GM12865 (cell line): ENCODE measurements around the gene FRMPD1.

Experiments
- DNase-seq: peaks from one replicate; pipeline ENCODE4 v3.0.0; 2010; ENCODE audit warnings: low read depth
- H3K4me3 ChIP-seq: 2 replicates; pipeline ENCODE4 v1.5.1; 2011; ENCODE audit warnings: mild to moderate bottlenecking, low read depth, low read length, control low read depth
- CTCF ChIP-seq: IDR thresholded peaks from 2 replicates; pipeline ENCODE4 v1.5.1; 2011; ENCODE audit warnings: low read length, control low read depth, low read depth, inconsistent platforms; ENCODE audit not compliant: insufficient read depth; ENCODE audit errors: missing control alignments

Gene FRMPD1

GRCh38 chr9:37715260-37715659, 64.5 kb downstream of the FRMPD1 start:
- DNase-seq: no peak
- H3K4me3 ChIP-seq: no peak overlapping the region
- TF ChIP-seq CTCF: no peak

- no peak overlapping the region for H3K4me3 ChIP-seq
- no peak for TF ChIP-seq CTCF
- no peak for DNase-seq
Measured at GRCh38 chr9:37715991-37716505, 65.3 kb downstream of the FRMPD1 start.

GRCh38 chr9:37719526-37719925, 68.8 kb downstream of the FRMPD1 start:
- no peak for TF ChIP-seq CTCF
- DNase-seq: no peak
- no peak overlapping the region for H3K4me3 ChIP-seq

- no peak overlapping the region for H3K4me3 ChIP-seq
- DNase-seq: no peak
- TF ChIP-seq CTCF: no peak
Measured at GRCh38 chr9:37727013-37727412, 76.3 kb downstream of the FRMPD1 start.

- no peak for TF ChIP-seq CTCF
- DNase-seq: no peak
- H3K4me3 ChIP-seq: no peak overlapping the region
Measured at GRCh38 chr9:37729499-37729898, 78.7 kb downstream of the FRMPD1 start.

- DNase-seq: no peak
- H3K4me3 ChIP-seq: no peak overlapping the region
- TF ChIP-seq CTCF: no peak
Measured at GRCh38 chr9:37730256-37730655, 79.5 kb downstream of the FRMPD1 start.

GRCh38 chr9:37730839-37731238, 80.1 kb downstream of the FRMPD1 start:
- H3K4me3 ChIP-seq: no peak overlapping the region
- DNase-seq: no peak
- no peak for TF ChIP-seq CTCF
